Measurements from ENCODE around the gene POU6F2.
A peak's percentile ranks its signal among the peaks of the same experiment; 100 is the strongest.

Gene POU6F2

GRCh38 chr7:39446546-39446945 lies 468.8 kb downstream of the POU6F2 start:
- DNase-seq (ENCODE audit: low read depth) = no peak

GRCh38 chr7:39451901-39452300 lies 474.2 kb downstream of the POU6F2 start:
- no peak for DNase-seq (ENCODE audit: low read depth)

GRCh38 chr7:39453743-39454355 lies 476.1 kb downstream of the POU6F2 start:
- DNase-seq (ENCODE audit: low read depth) = peak; percentile 34

- DNase-seq (ENCODE audit: low read depth) = no peak
Observed at GRCh38 chr7:39458061-39458745, 480.5 kb downstream of the POU6F2 start.

- no peak for DNase-seq (ENCODE audit: low read depth)
Observed at GRCh38 chr7:39459636-39460035, 481.9 kb downstream of the POU6F2 start.

- no peak for DNase-seq (ENCODE audit: low read depth)
Observed at GRCh38 chr7:39460486-39460885, 482.8 kb downstream of the POU6F2 start.

- DNase-seq (ENCODE audit: low read depth) = no peak
Observed at GRCh38 chr7:39461263-39461820, 483.6 kb downstream of the POU6F2 start.

- DNase-seq (ENCODE audit: low read depth) = no peak
Observed at GRCh38 chr7:39463252-39463651, 485.5 kb downstream of the POU6F2 start.

- no peak for DNase-seq (ENCODE audit: low read depth)
Observed at GRCh38 chr7:39464350-39465054, 486.8 kb downstream of the POU6F2 start.

GRCh38 chr7:39465055-39465929 lies 487.6 kb downstream of the POU6F2 start:
- DNase-seq (ENCODE audit: low read depth) = peak; percentile 7

- no peak for DNase-seq (ENCODE audit: low read depth)
Observed at GRCh38 chr7:39468261-39468660, 490.6 kb downstream of the POU6F2 start.

GRCh38 chr7:39468808-39469374 lies 491.2 kb downstream of the POU6F2 start:
- DNase-seq (ENCODE audit: low read depth) = no peak

GRCh38 chr7:39480901-39481300 lies 503.2 kb downstream of the POU6F2 start:
- DNase-seq (ENCODE audit: low read depth) = no peak

GRCh38 chr7:39488467-39489393 lies 511.0 kb downstream of the POU6F2 start:
- no peak for DNase-seq (ENCODE audit: low read depth)

- DNase-seq (ENCODE audit: low read depth) = no peak
Observed at GRCh38 chr7:39490296-39490695, 512.6 kb downstream of the POU6F2 start.

- no peak for DNase-seq (ENCODE audit: low read depth)
Observed at GRCh38 chr7:39493934-39494333, 516.2 kb downstream of the POU6F2 start.

GRCh38 chr7:39501358-39501757 lies 523.6 kb downstream of the POU6F2 start:
- DNase-seq (ENCODE audit: low read depth) = no peak

- DNase-seq (ENCODE audit: low read depth) = no peak
Observed at GRCh38 chr7:39504963-39505362, 527.3 kb downstream of the POU6F2 start.

GRCh38 chr7:39507866-39508551 lies 530.3 kb downstream of the POU6F2 start:
- DNase-seq (ENCODE audit: low read depth) = no peak

GRCh38 chr7:39509436-39509835 lies 531.7 kb downstream of the POU6F2 start:
- no peak for DNase-seq (ENCODE audit: low read depth)
